Islet of Langerhans (tissue), 1 donor: ENCODE data around the gene AP3B2.

ENCODE experiments used
- FAIRE-seq: peaks from one replicate; lab custom pipeline; 2011; peaks lifted over from hg19 to GRCh38; lab: Jason Lieb, UNC

The AP3B2 gene

DNA sequence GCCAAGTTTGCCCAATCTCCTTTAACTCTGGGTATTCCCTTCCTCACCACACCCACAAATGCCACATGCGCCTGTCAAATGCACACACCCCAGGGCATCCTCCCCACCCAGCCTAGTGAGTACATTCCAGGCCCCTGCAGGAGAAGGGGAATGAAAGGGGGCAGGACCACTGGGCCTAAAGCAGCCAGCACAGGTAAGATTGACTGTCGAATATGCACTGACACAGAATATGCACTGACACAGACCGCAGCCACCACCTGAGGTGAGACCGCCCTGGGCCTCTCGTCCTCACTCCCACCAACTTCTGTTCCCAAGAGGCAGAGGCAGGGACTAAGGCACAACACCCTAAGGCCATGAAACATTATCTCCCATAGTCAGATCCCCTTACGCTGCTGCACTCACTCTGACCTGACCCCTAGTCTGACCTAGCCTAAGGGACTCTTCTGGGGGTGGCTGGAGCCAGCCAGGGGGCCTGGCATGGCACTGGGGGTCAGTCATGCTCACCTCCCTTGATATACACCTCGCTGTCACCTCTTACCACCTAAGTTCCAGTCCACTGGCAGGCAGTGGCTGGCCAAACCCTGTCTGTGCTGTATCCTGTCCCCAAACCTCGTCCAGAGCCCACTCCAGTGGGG is 10.8 kb downstream of the AP3B2 start:
- no peak for FAIRE-seq

DNA sequence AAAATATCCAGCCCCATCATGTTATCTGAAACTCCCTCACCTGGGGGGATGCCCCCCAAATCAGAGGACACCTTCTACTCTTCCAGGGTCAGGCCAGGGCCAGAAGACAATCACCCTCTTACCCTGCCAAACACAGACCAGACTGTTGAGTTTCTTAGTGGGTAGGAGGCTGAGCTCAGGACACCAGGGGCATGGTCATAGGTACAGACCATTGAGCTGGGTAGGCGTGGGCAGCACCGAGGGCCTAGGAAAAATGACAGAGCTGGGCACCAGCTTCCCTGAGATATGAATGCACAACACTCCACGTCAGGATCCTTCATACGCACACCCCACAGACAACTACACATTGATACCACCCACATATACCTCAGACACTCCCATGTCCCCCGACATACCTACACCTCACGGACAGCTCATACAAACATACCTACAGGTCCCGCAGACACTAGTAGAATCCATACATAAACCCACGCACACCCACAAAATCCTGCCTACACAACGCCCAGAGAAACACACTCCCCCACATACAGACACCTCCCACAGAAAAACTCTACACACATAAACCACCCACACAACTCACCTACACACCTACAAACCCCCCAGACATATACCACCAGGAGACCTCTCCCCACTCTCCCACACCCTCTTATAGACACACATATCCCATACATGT is 11.8 kb downstream of the AP3B2 start:
- no peak for FAIRE-seq

DNA sequence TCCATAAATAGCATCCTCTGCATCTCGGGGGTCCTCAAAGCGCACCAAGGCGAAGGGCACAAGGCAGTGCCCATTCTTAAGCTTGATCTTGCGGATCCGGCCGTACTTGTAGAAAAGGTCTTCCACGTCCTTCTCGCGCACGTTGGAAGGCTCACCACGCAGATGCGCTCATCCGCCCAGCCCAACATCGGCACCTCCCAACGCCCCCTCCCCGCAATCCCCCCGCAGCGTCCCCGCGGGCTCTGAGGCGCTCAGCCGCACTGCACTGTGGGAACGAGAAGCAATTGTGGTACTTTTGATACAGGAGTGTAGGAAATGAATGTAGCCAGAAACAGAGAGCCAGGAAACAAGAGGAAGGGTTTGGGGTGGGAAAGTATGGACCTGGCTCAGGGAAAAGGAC is 17.5 kb downstream of the AP3B2 start:
- FAIRE-seq = no peak

DNA sequence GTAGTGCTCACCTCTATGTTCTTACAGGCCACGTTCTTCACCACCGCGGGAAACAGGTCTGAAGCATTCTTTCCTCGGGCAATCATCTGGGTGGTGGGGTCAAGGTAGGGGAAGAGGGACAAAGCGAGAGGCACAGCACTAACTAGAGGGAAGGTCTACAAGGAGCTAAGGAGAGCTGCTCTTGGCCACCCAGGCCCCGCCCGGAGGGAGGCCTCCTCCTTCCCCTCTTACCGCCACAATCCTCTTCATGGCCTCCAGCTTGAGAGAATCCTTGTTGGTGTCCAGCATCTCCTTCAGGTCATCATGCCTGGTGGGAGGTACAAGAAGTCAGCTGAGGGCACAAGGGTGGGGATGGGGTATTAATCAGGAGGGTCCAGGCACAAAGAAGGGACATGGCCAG is 20.5 kb downstream of the AP3B2 start:
- no peak for FAIRE-seq

DNA sequence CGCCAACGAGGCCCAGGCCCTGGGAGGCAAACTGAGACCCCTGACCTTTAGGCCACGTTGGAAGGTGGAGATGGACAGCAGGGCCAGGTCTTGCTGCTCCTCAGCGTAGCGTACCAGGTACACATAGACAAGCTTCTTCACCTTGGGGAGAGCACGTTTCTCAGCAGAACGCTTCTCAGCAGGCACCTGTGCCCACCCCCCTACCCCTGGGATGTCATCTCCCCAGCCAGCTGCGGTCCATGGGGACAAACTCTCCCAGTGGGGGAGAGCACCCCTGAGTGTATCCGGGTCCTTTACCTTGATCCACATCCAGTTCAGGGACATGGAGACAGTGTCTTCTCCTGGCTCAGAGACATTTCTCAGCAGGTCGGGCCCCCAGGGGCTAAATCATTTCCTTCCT is 21.0 kb downstream of the AP3B2 start:
- FAIRE-seq = no peak

DNA sequence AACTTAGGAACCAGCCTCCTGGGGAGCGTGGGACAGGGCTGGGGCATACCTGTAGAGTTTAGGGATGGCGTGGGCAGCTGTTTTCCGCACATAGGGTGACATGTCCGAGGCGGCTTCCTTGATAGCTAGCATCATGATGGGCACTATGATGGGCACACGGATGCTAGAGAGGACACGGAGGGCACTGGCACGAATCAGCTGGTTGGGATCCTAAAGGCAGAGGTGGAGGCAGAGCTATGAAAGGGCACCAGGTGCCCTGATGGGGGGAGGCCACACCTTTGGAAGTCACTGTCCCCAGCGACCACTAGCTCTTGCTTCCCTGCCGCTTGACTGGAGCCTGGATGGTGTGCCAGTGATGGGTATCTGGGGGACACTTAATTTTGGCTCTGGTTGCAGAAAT is 28.3 kb downstream of the AP3B2 start:
- no peak for FAIRE-seq

DNA sequence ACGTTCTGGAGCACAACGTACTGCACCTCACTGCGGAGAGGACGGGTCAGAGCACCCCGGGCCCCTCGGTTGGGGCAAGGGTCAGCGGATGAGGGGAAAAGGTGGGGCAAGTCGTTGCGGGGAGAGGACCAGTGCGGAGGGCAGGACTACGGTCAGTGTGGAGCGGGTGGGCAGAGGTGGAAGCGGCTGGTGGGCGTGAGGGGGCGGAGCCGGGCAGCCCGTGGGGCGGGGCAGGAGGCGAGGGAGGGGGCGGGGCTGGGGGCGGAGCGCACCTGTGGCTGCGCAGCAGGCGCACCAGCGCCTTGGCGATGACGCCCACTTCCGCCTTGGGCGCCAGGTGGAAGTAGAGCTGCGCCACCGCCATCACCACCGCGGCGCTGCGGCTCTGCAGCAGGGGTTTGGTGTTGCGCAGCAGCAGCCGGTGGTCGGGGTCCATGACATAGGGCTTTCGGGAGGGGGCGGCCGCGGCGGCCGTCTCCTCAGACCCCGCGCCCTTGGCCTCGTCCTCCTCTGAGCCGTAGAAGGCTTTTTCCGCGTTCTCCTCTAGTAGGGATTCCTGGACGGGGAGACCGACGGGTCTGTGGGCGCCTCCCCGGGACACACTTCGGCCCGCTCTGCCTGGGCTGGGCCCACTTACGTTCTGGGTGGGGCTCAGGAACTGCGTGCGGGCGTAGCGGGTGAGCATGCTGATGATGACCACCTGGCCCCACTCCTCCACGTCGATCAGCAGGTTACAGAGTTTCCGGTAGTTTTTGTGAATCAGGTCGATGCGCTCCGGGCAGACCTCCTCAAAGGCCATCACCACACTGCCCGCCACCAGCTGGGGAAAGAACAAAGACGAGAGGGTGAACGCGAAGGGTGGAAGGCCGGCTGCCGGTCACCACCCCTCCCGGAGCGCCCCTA is 29.2 kb downstream of the AP3B2 start:
- no peak for FAIRE-seq

DNA sequence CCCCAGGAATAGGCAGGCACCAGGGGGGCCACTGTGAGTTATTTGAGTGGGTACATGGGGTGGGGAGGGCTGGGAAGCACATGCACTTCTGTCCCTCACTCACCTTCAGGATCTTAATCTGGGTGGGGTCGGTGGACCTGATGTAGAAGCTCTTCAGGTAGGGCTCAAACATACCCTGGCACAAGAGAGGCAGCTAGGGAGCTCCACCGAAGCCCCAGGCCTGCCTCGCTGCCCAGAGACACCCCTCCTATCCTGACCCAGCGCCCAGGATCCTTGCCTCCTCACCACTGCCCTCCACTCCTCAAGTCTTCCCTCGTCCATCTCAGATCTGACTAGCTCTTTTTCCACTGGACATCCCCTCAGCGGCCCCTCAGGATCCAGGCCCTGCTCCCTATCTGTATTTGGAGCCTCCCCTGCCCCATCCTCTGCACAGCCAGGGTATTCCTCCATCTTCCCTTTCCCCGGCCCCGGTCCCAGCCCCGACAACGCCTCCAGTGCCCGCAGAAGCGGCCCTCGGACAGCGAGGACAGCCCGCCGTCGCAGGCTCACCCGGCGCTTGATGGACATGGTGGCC is 30.0 kb downstream of the AP3B2 start:
- FAIRE-seq = no peak

DNA sequence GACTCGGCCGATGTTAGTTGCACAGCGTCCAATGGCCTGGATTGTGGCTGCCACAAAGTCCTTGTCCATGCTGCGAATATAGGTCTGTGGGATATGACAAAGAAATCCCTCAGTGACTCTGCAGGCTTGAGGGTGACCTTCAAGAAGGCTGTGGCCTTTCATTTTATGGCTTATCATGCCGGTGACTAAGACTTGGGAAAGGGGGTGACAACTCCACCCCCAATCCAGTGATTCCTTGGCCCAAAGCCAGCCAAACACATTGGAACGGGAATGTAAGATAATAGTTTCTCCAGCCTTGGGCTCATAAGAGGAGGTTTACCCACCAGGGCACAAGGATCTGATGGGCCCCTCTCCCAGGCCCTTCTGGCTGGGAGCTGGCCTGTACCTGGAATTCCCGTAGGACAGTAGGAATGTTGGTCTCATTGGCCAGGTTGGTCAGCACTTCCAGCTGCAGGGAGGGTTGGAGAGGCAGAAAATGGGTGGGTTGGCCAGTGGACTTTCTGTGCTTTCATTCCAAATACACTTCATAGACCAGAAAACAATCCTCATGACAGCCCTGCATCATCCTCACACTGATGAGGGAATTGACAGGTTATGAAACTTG is 31.9 kb downstream of the AP3B2 start:
- no peak for FAIRE-seq

DNA sequence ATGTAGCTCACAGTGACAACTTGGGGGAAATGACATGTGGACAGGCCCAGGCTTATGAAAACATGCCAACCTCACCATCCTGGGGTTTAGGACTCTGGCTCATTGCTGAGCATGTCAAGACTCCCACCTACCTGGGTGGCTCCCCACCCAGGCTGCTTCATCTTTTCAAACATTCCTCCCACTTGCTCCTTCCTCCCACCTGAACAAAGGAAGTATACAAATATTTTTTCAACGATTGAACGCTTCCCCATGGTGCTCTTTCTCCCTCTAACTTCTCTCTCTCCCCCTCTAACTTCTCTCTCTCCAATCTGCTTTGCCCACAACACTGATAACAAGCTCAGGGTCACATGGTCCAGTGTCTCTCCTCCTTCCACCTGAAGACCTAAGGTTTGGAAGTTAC is 34.8 kb downstream of the AP3B2 start:
- FAIRE-seq = no peak

DNA sequence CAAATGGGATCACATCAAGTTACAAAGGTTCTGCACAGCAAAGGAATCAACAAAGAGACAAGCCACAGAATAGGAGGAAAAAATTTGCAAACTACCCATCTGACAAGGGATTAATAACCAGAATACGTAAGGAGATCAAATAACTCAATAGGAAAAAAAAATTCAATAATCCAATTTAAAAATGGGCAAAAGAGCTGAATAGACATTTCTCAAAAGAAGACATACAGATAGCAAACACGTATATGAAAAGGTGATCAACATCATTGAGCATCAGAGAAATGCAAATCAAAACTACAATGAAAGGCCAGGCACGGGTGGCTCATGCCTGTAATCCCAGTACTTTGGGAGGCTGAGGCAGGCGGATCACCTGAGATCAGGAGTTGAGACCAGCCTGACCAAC is 39.0 kb downstream of the AP3B2 start:
- FAIRE-seq = no peak

DNA sequence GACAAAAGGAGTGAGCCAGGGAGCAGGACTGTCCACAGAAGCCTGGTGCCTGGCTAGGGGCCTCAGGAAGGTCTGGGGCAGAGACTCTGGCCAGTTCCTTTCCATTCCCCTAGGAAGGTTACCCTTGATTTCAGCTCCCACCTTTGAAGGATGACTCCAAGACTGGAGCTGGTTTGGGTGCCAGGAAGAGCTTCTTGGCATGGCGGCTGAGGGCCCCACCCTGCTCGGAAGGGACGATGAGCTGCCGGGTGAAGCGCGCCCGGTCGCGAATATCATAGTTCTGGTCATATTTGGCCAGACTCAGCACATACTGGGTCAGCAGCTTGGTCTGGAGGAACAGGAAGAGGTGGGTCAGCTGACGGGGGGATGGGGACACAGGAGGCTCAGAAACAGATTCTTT is 43.1 kb downstream of the AP3B2 start:
- no peak for FAIRE-seq

DNA sequence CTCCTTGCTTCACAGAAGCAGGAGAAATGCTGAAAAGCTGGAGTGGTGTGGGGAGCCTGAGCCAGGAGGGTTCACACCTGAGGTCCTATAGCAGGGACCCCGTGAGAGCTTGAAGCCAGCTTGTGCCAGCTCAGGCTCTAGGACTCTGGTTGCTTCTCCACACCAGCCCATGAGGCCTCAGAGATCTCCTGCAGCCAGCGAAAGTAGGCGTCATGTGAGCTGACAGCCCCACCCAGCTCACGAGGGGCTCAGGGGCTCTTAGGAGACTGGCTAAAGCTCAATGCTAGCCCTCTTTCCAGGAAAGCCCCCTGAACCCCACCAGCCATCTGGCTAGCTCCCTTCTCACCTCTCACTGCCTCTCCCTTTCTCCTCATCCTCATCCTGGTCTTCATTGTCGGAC is 45.7 kb downstream of the AP3B2 start:
- FAIRE-seq = no peak

DNA sequence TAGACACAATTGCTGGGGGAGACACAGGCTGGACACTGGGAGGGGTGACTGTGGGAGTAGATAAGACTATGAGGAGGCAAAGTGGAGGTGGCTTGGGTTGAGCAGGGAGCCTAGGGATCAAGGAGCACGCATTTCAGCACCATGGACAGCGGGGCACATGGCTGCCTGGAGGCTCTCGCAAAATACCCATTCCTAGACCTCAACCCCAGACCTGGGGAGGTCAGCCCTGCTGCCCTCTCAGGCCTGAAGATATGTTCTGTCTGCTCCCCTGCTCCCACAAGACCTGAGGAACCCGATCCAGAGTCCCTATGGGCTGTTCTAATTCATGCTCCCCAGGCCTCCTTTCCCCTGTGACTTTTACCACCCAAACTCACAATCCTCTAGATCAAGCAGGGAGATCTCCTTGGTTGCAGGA is 46.5 kb downstream of the AP3B2 start:
- FAIRE-seq = no peak

DNA sequence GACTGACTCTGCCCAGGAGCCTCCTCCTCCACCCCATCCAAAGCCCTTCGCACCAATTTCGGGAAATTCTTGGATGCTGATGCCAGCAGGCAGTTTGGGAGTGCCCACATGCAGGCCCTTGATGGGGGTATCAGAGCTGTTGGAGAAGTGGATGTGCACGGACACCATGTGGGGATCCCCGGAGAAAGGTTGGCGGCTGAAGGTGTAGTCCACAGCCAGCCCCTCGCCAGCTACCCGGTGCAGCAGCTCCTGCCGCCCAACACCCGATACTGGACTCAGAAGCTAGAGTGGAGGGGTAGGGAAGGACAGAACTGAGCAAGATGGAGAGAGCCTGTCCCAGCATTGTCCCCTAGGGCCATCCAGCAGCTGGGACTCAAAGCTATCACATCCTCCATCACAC is 47.0 kb downstream of the AP3B2 start:
- FAIRE-seq = no peak

DNA sequence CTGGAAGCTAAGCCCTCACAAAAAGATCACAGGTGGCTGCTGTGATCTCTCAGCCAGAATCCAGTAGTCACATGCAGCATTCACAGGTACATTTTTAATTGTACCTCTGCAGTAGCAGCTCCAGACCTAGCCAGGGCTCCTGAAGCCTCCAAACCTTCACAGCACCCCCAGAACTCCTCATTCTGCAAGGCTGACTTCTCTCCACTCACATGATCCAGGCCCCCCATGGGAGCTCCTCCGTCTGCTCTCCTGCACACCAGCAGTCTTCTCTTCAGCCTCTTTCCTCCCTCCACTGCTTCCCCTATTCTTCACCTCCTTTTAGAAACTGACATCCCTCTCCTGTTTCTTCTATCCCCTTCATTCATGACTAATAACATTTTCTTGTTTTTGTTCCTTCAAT is 49.3 kb downstream of the AP3B2 start:
- FAIRE-seq = no peak

DNA sequence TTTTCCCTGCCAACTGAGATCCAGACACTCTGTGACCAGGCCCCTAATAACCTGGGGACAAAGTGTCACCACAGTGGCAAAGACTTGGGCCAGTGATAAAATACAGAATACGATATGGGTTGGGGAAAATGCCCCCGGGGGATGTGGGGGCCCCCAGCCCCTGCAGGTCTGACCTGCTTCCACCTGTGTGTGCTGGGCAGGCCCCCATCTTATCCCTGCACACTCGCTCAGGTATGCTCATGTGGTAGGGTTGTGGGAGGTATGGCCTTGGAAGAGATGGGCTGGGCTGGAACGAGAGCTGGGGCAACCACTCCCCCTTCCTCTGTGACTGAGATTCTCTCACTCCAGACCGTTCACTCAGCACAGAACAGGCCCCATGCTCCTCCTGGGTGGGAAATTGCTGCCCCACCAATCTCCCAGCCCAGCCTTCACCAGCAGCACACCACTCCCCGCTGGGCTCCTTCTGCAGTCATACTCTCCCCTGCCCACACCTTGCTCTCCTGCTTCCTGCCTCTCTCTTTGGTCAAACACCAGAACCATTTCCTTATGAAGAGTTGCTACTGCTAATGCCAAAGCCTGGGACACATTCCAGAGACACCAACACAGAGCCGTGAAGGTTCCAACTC is 52.9 kb downstream of the AP3B2 start:
- no peak for FAIRE-seq

DNA sequence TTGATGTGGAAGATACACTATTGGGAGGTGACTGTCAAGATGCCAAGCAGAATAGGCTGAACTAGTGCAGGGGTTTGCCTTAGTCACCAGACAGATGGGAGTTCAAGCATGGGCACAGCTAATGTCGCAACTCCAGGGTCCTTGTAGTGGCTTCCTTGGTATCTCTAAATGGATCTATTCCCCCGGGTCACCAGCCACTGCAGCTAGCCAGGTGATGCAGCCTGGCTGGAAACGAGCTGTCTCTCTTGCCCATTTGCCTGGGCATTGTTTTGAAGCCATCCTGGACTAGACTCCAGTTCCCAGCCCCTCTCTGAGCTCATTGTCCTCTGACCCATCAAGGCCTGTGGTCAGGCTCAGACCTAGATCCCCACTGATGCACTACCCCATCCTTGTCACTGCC is 54.1 kb downstream of the AP3B2 start:
- no peak for FAIRE-seq

DNA sequence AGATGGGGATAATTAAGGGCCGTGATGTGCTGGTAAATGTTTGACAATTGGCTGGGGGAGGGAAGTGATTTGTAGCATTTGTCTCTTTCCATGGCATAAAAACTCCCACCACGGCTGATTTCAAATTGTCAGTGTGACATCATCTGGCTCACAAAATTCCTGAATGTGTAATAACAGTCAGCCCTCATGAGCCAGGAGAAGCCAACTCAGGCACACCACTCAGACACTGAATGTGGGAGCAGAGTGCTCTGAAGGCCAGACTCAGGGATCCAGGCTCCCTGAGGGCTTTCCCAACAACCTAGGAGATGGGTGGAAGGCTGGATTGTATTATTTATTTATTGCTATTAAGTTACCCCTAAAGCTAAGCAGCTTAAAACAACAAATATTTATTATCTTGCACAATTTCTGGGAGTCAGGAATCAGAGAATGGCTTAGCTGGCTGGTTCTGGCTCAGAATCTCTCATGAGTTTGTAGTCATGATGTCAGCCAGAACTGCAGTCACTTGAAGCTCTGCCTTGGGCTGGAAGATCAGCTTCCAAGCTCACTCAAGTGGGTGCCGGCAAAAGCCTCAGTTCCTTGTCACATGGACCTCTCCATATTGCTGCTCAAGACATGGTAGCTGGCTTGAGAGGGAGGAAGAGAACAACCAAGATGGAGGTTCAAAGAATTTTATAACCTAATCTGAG is 56.0 kb downstream of the AP3B2 start:
- FAIRE-seq = no peak

DNA sequence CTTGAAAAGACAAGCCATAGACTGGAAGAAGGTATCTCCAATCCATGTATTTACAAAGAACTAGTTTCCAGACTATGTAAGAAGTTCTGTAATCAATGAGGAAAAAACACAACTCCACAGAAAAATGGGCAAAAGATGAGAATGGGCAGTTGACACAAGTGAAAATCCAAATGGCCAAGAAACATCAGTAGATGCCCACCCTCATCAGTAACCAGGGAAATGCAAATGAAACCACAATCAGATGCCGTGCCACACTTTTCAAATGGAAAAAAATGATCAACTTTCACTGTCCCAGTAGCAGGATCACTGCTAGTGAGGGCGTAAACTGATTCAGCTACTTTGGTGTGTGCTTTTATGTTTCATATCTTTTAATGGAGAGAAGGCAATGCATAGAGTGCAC is 58.0 kb downstream of the AP3B2 start:
- no peak for FAIRE-seq

DNA sequence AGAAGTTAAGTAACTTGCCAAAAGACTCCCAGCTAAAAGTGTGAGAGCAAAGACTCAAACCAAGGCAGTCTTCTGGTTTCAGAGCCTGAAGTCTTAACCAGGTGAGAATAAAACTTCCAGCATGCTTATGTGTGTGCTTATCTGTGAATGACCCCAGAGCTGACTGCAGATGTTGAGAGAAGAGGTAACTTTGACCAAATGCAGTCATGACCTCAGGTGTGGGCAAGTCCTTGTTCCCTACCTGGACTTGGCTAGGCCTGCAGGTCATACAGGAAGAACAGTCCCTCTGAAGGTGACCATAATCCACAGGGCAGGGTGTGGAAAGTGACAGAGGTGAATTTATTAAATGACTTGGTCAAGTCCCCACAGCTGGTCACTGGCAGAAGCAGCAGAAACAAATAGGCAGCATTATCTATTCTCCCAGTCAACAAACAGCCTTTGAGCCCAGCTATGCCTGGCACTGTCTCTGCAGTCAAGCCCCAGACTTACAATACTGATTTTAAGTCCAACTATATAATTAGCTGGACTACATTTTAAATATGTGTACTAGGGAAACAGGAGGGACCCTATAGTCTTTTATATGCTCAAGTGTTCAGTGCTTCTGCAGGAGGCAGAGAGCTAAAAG is 59.5 kb downstream of the AP3B2 start:
- FAIRE-seq = no peak
